Measurements from ENCODE around the gene SNRNP200. TPM values are rescaled to one million over a fixed set of nuclear protein-coding genes. Genes with fewer than 3 reads are reported as not detected.

Gene SNRNP200
- total and polyA plus RNA-seq, 2 donors from 2014 or later, result 46.7 to 118 TPM

DNA sequence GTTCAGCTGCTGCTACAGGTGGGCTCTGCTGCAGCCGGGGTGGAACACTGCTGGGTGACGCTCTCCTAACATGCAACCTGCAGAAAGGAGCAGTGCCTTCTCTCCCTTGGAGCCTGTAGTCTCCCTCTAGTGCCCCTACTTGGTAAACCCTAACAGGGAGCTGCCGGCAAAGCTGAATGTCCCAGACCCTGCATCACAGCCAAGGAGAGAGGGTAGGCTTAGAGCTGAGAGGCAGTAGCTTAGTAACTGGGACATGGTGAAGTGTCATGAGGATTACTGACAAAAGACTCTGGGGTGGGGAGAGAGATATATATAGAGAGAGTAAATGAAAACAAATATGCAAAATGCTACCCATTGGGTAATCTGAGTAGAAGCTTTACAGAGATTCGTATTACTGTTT, 40.1 kb upstream of the SNRNP200 start:
- DNase-seq (no peak), FAIRE-seq (no peak)
- Histone ChIP-seq H3K9ac (ENCODE audit: low read length in 3 of 3) (no peak overlapping the region), H3K36me3 (ENCODE audit: control insufficient read depth in 2 of 3, insufficient read depth in 3 of 3, low read length in 3 of 3) (peaks cover 0 to 4% (median 0%) of the 10 kb centered on the region in 3 donors), H3K9me3 (ENCODE audit: control insufficient read depth in 2 of 3, insufficient read depth in 1 of 3, low read length in 3 of 3) (no peaks in the 10 kb centered on the region), H3K27me3 (ENCODE audit: control insufficient read depth, insufficient read depth, low read length) (no peaks in the 10 kb centered on the region), H3K4me3 (ENCODE audit: low read length in 3 of 3) (no peak overlapping the region), H3K27ac (ENCODE audit: low read depth in 2 of 2, low read length in 2 of 2) (no peak overlapping the region), H3K4me1 (ENCODE audit: control insufficient read depth in 2 of 3, insufficient read depth in 2 of 3, low read depth in 1 of 3, low read length in 3 of 3) (no peaks in the 10 kb centered on the region)
- intact Hi-C loops (cut with DNase I), result no loop called here
- TF ChIP-seq, protein P1, sequence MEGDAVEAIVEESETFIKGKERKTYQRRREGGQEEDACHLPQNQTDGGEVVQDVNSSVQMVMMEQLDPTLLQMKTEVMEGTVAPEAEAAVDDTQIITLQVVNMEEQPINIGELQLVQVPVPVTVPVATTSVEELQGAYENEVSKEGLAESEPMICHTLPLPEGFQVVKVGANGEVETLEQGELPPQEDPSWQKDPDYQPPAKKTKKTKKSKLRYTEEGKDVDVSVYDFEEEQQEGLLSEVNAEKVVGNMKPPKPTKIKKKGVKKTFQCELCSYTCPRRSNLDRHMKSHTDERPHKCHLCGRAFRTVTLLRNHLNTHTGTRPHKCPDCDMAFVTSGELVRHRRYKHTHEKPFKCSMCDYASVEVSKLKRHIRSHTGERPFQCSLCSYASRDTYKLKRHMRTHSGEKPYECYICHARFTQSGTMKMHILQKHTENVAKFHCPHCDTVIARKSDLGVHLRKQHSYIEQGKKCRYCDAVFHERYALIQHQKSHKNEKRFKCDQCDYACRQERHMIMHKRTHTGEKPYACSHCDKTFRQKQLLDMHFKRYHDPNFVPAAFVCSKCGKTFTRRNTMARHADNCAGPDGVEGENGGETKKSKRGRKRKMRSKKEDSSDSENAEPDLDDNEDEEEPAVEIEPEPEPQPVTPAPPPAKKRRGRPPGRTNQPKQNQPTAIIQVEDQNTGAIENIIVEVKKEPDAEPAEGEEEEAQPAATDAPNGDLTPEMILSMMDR (IDR thresholded peaks at IDR 0.05; ENCODE audit: borderline replicate concordance, extremely low read depth, insufficient read depth), result no peak

DNA sequence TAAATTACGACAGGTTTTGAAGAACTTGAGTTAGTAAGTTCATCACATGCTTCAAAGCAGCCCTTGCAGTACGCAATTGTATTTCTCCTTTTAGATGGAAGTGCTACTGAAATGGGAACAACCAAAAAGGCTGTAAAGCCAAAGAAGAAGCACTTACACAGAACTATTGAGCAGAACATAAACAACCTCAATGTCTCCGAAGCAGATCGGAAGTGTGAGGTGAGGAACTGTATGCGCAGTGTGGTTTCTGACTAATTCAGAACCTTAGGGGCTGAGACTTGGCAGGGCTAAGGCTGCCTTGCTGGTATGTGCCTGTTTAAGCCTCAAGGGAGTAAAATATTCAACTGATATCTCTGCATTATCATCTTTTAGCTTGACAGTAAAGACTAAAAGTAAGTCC, 38.7 kb upstream of the SNRNP200 start:
- TF ChIP-seq, protein P1 (IDR thresholded peaks at IDR 0.05; ENCODE audit: borderline replicate concordance, extremely low read depth, insufficient read depth), result no peak
- FAIRE-seq (no peak), DNase-seq (no peak)
- no peak overlapping the region for H3K4me3 ChIP-seq (ENCODE audit: low read length in 3 of 3)
- intact Hi-C loops (cut with DNase I), result no loop called here
- no peaks in the 10 kb centered on the region for H3K9me3 ChIP-seq (ENCODE audit: control insufficient read depth in 2 of 3, insufficient read depth in 1 of 3, low read length in 3 of 3)
- H3K36me3 ChIP-seq (ENCODE audit: control insufficient read depth in 2 of 3, insufficient read depth in 3 of 3, low read length in 3 of 3), result peaks cover 0 to 4% (median 0%) of the 10 kb centered on the region in 3 donors
- no peak overlapping the region for H3K9ac ChIP-seq (ENCODE audit: low read length in 3 of 3)
- no peaks in the 10 kb centered on the region for H3K4me1 ChIP-seq (ENCODE audit: control insufficient read depth in 2 of 3, insufficient read depth in 2 of 3, low read depth in 1 of 3, low read length in 3 of 3)
- H3K27ac ChIP-seq (ENCODE audit: low read depth in 2 of 2, low read length in 2 of 2), result no peak overlapping the region
- H3K27me3 ChIP-seq (ENCODE audit: control insufficient read depth, insufficient read depth, low read length), result no peaks in the 10 kb centered on the region

DNA sequence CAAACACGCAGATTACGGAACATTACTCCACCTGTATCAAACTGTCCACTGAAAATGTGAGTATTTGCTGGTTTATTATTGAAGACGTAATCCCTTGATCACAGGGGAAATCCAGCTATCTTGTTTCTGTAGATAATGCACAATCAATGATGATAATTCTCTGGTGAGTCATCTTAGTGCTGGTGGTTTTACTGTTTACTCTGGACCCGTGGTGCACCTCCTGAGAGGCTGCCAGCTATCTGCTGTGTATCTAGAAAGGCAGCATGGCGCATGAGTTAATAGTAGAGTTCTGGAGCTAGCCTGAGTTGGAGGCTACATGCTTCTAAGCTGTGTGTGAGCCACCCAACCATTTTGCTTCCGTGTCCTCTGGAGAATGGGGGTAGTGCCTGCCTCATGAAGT, 36.7 kb upstream of the SNRNP200 start:
- TF ChIP-seq, protein P1 (IDR thresholded peaks at IDR 0.05; ENCODE audit: borderline replicate concordance, extremely low read depth, insufficient read depth), result no peak
- Histone ChIP-seq H3K4me1 (ENCODE audit: control insufficient read depth in 2 of 3, insufficient read depth in 2 of 3, low read depth in 1 of 3, low read length in 3 of 3) (no peaks in the 10 kb centered on the region), H3K4me3 (ENCODE audit: low read length in 3 of 3) (no peak overlapping the region), H3K9ac (ENCODE audit: low read length in 3 of 3) (no peak overlapping the region), H3K9me3 (ENCODE audit: control insufficient read depth in 2 of 3, insufficient read depth in 1 of 3, low read length in 3 of 3) (no peaks in the 10 kb centered on the region), H3K27me3 (ENCODE audit: control insufficient read depth, insufficient read depth, low read length) (no peaks in the 10 kb centered on the region), H3K27ac (ENCODE audit: low read depth in 2 of 2, low read length in 2 of 2) (no peak overlapping the region), H3K36me3 (ENCODE audit: control insufficient read depth in 2 of 3, insufficient read depth in 3 of 3, low read length in 3 of 3) (peaks cover 0 to 4% (median 0%) of the 10 kb centered on the region in 3 donors)
- intact Hi-C loops (cut with DNase I), result no loop called here
- no peak for DNase-seq
- FAIRE-seq, result no peak

DNA sequence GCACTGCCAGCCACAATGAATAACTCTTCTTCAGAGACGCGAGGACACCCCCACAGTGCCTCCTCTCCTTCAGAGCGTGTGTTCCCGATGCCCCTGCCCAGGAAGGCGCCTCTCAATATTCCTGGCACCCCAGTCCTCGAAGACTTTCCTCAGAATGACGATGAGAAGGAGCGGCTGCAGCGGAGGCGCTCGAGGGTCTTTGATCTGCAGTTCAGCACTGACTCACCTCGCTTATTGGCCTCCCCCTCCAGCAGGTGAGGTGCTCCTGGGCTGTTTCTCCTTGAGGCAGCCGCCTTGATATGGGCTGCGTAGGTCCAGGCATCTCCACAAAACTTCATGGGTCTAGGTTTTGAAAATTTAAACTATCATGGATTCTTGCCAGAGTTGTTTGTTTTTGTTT, 36.3 kb upstream of the SNRNP200 start:
- Histone ChIP-seq H3K9ac (ENCODE audit: low read length in 3 of 3) (no peak overlapping the region), H3K27me3 (ENCODE audit: control insufficient read depth, insufficient read depth, low read length) (no peaks in the 10 kb centered on the region), H3K9me3 (ENCODE audit: control insufficient read depth in 2 of 3, insufficient read depth in 1 of 3, low read length in 3 of 3) (no peaks in the 10 kb centered on the region), H3K4me1 (ENCODE audit: control insufficient read depth in 2 of 3, insufficient read depth in 2 of 3, low read depth in 1 of 3, low read length in 3 of 3) (no peaks in the 10 kb centered on the region), H3K27ac (ENCODE audit: low read depth in 2 of 2, low read length in 2 of 2) (no peak overlapping the region), H3K4me3 (ENCODE audit: low read length in 3 of 3) (no peak overlapping the region), H3K36me3 (ENCODE audit: control insufficient read depth in 2 of 3, insufficient read depth in 3 of 3, low read length in 3 of 3) (peaks cover 0 to 4% (median 0%) of the 10 kb centered on the region in 3 donors)
- DNase-seq, result no peak
- FAIRE-seq, result no peak
- intact Hi-C loops (cut with DNase I), result no loop called here
- TF ChIP-seq, protein P1 (IDR thresholded peaks at IDR 0.05; ENCODE audit: borderline replicate concordance, extremely low read depth, insufficient read depth), result no peak

Measured in kidney (tissue), 14 donors.